HUES48 (cell line): Measurements from ENCODE around the gene AHCYL2.

Experiments
- H3K27ac ChIP-seq: one replicate; pipeline ENCODE4 v1.7.0; 2013; ENCODE audit warnings: low read depth, low read length, inconsistent platforms
- H3K27me3 ChIP-seq: 2 replicates; pipeline ENCODE4 v1.6.1; 2013; ENCODE audit warnings: mild to moderate bottlenecking, low read length; ENCODE audit not compliant: control insufficient read depth, insufficient read depth
- H3K36me3 ChIP-seq: 2 replicates; pipeline ENCODE4 v1.6.1; 2013; ENCODE audit warnings: low read length; ENCODE audit not compliant: control insufficient read depth, insufficient read depth
- H3K4me1 ChIP-seq: 2 replicates; pipeline ENCODE4 v1.6.1; 2013; ENCODE audit warnings: mild to moderate bottlenecking, low read length; ENCODE audit not compliant: control insufficient read depth, insufficient read depth
- H3K4me3 ChIP-seq: 2 replicates; pipeline ENCODE4 v1.5.1; 2013; ENCODE audit warnings: mild to moderate bottlenecking, low read depth, low read length
- H3K9ac ChIP-seq: 2 replicates; pipeline ENCODE4 v1.6.1; 2013; ENCODE audit warnings: mild to moderate bottlenecking, low read depth, low read length, moderate library complexity
- H3K9me3 ChIP-seq: 2 replicates; pipeline ENCODE4 v1.6.1; 2013; ENCODE audit warnings: low read length; ENCODE audit not compliant: control insufficient read depth, insufficient read depth

AHCYL2 gene

DNA sequence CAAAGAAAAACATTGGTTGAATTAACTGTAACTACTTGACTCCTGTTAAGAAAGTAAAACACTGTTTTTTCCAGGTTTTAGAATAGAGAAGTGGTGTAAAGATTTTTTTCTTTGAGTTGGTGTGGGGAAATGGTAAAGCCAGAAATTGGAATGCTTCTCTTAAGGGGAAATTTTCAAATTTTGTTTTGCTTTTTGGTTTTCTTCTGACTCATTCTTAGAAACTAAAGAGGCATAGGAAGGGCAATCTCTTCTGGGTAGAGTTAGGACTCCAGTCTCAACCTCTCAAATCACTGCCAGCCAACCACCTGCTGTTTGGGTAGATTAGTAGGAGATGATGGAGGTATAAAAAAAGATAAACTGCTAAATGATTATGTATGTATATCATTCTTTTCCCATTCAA, 161.7 kb downstream of the AHCYL2 start:
- Histone ChIP-seq H3K9ac (no peak overlapping the region), H3K27ac (no peak overlapping the region), H3K4me1 (peaks cover 32% of the 10 kb centered on the region), H3K4me3 (no peak overlapping the region), H3K27me3 (no peaks in the 10 kb centered on the region), H3K36me3 (peaks cover 21% of the 10 kb centered on the region), H3K9me3 (no peaks in the 10 kb centered on the region)

DNA sequence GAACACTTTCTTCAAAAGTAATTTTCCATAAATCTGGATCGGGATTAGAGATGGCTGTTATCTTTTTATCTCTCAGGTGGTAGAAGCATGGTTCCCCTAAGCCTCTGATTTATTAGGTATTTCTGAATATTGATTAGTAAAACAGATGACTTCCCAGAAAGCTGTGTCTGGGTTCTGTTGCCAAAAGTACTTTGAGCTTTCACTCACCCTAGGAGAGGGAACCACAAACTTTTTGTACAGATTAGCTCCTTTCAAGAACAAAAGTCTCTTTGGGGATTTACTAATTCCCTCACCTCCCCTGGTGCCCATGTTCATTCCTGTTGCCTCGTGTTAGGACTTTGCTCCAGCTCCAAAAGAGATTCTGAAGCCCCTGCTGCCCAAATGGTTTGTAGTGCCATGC, 162.7 kb downstream of the AHCYL2 start:
- no peak overlapping the region for H3K27ac ChIP-seq
- H3K4me3 ChIP-seq, result no peak overlapping the region
- no peaks in the 10 kb centered on the region for H3K27me3 ChIP-seq
- peaks cover 32% of the 10 kb centered on the region for H3K4me1 ChIP-seq
- H3K9ac ChIP-seq, result no peak overlapping the region
- H3K9me3 ChIP-seq, result no peaks in the 10 kb centered on the region
- peaks cover 19% of the 10 kb centered on the region for H3K36me3 ChIP-seq

DNA sequence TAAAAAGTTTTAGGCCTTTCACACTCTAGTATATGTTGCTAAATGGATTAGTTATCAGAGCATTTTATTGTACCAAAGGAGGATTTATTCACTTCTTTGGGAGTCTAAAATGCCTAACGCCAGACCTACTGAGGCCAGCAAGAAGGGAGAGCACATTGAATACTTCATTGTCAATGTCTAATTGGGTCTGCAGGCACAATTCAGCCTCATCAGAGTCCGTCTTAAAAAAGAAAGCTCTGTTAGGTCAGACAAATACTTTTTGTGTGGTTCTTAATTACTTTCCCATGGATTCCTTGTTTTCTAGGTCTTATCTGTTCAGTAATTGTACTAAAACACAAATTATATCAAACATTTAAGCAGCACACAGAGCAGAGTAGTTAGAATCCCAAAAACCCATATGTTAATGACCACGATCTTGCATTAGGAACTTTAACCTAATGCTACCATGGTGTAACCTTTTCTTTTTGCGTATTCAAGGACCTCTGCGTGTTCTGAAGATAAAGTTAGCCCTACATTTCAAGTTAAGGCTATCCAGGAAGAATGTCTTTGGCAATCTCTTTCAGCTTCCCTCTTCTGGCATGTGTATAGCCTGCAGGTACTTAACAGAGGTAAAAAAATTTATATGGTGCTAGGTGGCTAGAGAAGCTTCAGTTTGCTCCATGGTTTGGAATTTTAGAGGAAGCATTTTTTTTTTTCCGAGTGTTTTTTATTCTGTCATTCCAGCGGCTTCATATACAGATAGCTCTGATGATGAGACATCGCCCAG, 163.7 kb downstream of the AHCYL2 start:
- Histone ChIP-seq H3K9me3 (no peaks in the 10 kb centered on the region), H3K27me3 (no peaks in the 10 kb centered on the region), H3K36me3 (peaks cover 21% of the 10 kb centered on the region), H3K9ac (no peak overlapping the region), H3K4me3 (no peak overlapping the region), H3K4me1 (peaks cover 32% of the 10 kb centered on the region), H3K27ac (no peak overlapping the region)

DNA sequence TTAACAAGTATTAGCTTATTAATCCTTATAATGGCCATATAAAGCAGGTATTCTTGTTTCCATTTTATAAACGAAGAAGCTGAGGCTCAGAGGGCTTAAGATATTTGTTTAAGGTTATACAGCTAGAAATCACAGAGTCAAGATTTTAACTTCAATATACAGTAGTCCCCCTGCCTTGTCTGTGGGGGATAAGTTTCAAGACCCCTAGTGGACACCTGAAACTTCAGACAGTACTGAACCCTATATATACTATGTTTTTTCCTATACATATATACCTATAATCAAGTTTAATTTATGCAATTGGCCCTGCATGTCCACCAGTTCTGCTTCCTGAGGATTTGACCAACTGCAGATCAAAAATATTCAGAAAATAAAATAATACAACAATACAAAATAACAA, 165.0 kb downstream of the AHCYL2 start:
- Histone ChIP-seq H3K4me1 (peaks cover 27% of the 10 kb centered on the region), H3K4me3 (no peak overlapping the region), H3K27ac (no peak overlapping the region), H3K9me3 (no peaks in the 10 kb centered on the region), H3K9ac (no peak overlapping the region), H3K27me3 (no peaks in the 10 kb centered on the region), H3K36me3 (peaks cover 21% of the 10 kb centered on the region)

DNA sequence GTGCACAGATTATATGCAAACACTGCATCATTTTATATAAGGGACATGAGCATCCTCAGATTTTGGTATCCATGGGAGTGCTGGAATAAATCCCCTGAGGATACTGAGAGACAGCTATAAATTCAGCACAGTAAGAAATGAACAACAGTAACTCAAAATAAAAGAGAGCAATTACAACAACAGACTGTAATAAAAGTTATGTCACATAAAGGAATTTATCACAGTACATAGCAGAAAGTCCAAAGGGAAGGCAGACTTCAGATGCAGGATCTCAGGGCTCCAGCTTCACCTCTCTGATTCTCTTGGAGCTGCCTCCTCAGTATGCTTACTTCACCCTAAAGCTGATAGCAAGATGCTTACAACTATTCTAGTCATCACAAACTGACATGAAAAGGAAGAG, 165.5 kb downstream of the AHCYL2 start:
- peaks cover 22% of the 10 kb centered on the region for H3K4me1 ChIP-seq
- H3K4me3 ChIP-seq, result no peak overlapping the region
- no peak overlapping the region for H3K27ac ChIP-seq
- no peaks in the 10 kb centered on the region for H3K9me3 ChIP-seq
- H3K9ac ChIP-seq, result no peak overlapping the region
- no peaks in the 10 kb centered on the region for H3K27me3 ChIP-seq
- H3K36me3 ChIP-seq, result peaks cover 21% of the 10 kb centered on the region

GRCh38 chr7:129391546-129392171, 166.8 kb downstream of the AHCYL2 start:
- no peak overlapping the region for H3K27ac ChIP-seq
- H3K9me3 ChIP-seq, result no peaks in the 10 kb centered on the region
- no peaks in the 10 kb centered on the region for H3K27me3 ChIP-seq
- peaks cover 21% of the 10 kb centered on the region for H3K36me3 ChIP-seq
- no peak overlapping the region for H3K9ac ChIP-seq
- no peak overlapping the region for H3K4me3 ChIP-seq
- peaks cover 16% of the 10 kb centered on the region for H3K4me1 ChIP-seq

- H3K27me3 ChIP-seq, result no peaks in the 10 kb centered on the region
- H3K4me1 ChIP-seq, result peaks cover 2% of the 10 kb centered on the region; the same call in 1 of the 2 replicates
- peaks cover 30% of the 10 kb centered on the region for H3K36me3 ChIP-seq
- no peak overlapping the region for H3K9ac ChIP-seq
- H3K9me3 ChIP-seq, result no peaks in the 10 kb centered on the region
- no peak overlapping the region for H3K4me3 ChIP-seq
- no peak overlapping the region for H3K27ac ChIP-seq
Observed at GRCh38 chr7:129393255-129393654, 168.4 kb downstream of the AHCYL2 start.

DNA sequence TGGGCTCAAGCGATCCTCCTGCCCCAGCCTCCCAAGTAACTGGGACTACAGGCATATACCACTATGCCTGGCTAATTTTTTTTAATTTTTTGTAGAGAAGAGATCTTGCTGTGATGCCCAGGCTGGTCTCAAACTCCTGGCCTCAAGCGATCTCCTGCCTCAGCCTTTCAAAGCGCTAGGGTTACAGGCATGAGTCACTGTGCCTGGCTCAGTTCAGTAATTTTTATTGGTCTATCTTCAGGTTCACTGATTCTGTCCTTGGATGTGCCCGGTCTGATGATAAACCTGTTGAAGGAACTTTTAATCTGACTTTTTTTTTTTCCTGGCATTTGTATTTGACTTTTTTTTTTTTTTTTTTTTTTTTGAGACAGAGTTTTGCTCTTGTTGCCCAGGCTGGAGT, 169.3 kb downstream of the AHCYL2 start:
- H3K9ac ChIP-seq, result no peak overlapping the region
- peaks cover 30% of the 10 kb centered on the region for H3K36me3 ChIP-seq
- H3K27me3 ChIP-seq, result no peaks in the 10 kb centered on the region
- no peaks in the 10 kb centered on the region for H3K4me1 ChIP-seq
- H3K9me3 ChIP-seq, result no peaks in the 10 kb centered on the region
- no peak overlapping the region for H3K27ac ChIP-seq
- H3K4me3 ChIP-seq, result no peak overlapping the region

- H3K27me3 ChIP-seq, result no peaks in the 10 kb centered on the region
- no peaks in the 10 kb centered on the region for H3K9me3 ChIP-seq
- H3K4me3 ChIP-seq, result no peak overlapping the region
- no peak overlapping the region for H3K9ac ChIP-seq
- H3K36me3 ChIP-seq, result peaks cover 21% of the 10 kb centered on the region
- H3K4me1 ChIP-seq, result no peaks in the 10 kb centered on the region
- no peak overlapping the region for H3K27ac ChIP-seq
Observed at GRCh38 chr7:129394982-129395914, 170.4 kb downstream of the AHCYL2 start.

- Histone ChIP-seq H3K4me1 (peaks cover 11% of the 10 kb centered on the region), H3K4me3 (no peak overlapping the region), H3K27me3 (no peaks in the 10 kb centered on the region), H3K36me3 (peaks cover 26% of the 10 kb centered on the region), H3K27ac (no peak overlapping the region), H3K9me3 (no peaks in the 10 kb centered on the region), H3K9ac (no peak overlapping the region)
Observed at GRCh38 chr7:129401228-129401966, 176.6 kb downstream of the AHCYL2 start.
